PFSK-1 (cell line): Measurements from ENCODE around the gene KIF26B.

ENCODE experiments used
- FOXP2 ChIP-seq: optimal IDR thresholded peaks from 2 replicates; pipeline ENCODE3; 2011; ENCODE audit warnings: borderline replicate concordance, control low read depth, inconsistent platforms; ENCODE audit not compliant: insufficient read depth; ENCODE audit errors: extremely low read length, extremely low read depth
- POLR2AphosphoS5 ChIP-seq: IDR thresholded peaks from 2 replicates; pipeline ENCODE4 v1.6.1; 2012; ENCODE audit warnings: low read depth, mild to moderate bottlenecking, control low read depth, low read length, moderate library complexity
- SIN3A ChIP-seq: IDR thresholded peaks from 2 replicates; pipeline ENCODE4 v1.6.1; 2012; ENCODE audit warnings: mild to moderate bottlenecking, low read length, moderate library complexity, borderline replicate concordance; ENCODE audit not compliant: insufficient read depth
- TAF1 ChIP-seq: IDR thresholded peaks from 2 replicates; pipeline ENCODE4 v1.6.1; 2012; ENCODE audit warnings: low read length, control low read depth, borderline replicate concordance; ENCODE audit not compliant: insufficient read depth
- TF ChIP-seq, protein P1 (sequence below), 2 experiments: IDR thresholded peaks; 2 replicates each; pipeline versions ENCODE4 v1.6.1 to v1.8.0; 2011 to 2012; ENCODE audit warnings: low read depth in 2 of 2, low read length in 2 of 2, control low read depth in 1 of 2, inconsistent platforms in 1 of 2, mild to moderate bottlenecking in 1 of 2, moderate library complexity in 1 of 2; ENCODE audit not compliant: insufficient read depth in 1 of 2

The KIF26B gene

DNA sequence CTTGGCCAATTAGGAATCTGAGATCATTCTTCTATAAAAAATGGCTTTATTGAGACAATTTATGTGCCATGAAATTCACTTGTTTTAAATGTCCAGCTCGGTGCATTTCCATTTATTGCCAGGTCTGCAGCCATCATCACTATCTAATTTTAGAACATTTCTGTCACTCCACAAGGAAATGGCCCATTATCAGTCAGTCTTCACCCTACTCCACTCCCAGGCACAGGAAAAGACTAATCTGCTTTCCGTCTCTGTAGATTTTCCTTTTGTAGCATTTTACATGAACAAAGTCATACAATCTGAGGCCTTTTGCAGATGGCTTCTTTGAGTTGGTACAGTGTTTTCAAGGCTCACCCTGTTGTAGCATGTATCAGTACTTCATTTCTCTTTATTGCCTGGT is 27.2 kb downstream of the KIF26B start:
- TF ChIP-seq FOXP2 = no peak
- no peak for TF ChIP-seq SIN3A
- TF ChIP-seq TAF1 = no peak
- TF ChIP-seq POLR2AphosphoS5 = no peak
- TF ChIP-seq, protein P1, sequence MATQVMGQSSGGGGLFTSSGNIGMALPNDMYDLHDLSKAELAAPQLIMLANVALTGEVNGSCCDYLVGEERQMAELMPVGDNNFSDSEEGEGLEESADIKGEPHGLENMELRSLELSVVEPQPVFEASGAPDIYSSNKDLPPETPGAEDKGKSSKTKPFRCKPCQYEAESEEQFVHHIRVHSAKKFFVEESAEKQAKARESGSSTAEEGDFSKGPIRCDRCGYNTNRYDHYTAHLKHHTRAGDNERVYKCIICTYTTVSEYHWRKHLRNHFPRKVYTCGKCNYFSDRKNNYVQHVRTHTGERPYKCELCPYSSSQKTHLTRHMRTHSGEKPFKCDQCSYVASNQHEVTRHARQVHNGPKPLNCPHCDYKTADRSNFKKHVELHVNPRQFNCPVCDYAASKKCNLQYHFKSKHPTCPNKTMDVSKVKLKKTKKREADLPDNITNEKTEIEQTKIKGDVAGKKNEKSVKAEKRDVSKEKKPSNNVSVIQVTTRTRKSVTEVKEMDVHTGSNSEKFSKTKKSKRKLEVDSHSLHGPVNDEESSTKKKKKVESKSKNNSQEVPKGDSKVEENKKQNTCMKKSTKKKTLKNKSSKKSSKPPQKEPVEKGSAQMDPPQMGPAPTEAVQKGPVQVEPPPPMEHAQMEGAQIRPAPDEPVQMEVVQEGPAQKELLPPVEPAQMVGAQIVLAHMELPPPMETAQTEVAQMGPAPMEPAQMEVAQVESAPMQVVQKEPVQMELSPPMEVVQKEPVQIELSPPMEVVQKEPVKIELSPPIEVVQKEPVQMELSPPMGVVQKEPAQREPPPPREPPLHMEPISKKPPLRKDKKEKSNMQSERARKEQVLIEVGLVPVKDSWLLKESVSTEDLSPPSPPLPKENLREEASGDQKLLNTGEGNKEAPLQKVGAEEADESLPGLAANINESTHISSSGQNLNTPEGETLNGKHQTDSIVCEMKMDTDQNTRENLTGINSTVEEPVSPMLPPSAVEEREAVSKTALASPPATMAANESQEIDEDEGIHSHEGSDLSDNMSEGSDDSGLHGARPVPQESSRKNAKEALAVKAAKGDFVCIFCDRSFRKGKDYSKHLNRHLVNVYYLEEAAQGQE (IDR thresholded peaks at IDR 0.05; ENCODE audit: insufficient read depth in 1 of 2, low read depth in 2 of 2, low read length in 2 of 2) = no peak

DNA sequence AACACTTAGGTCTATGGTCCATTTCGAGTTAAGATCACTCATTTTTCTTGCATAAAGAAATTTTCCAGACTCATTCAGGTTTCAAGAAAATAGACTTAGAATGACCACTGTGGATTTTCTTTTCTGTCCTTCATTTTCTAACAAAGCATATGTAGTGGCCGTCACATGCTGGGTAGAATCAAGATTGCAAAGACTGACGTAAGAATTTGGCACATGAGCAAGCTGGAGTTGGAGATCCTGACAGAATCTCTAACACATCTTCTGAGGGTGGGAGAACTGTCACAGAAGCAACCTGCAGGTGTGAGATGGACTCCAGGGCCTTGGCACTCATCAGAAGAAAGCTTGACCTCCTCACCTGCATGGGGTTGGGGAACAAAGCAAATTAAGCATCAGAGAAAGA is 28.6 kb downstream of the KIF26B start:
- no peak for TF ChIP-seq POLR2AphosphoS5
- no peak for TF ChIP-seq TAF1
- no peak for TF ChIP-seq FOXP2
- TF ChIP-seq, protein P1 (IDR thresholded peaks at IDR 0.05; ENCODE audit: insufficient read depth in 1 of 2, low read depth in 2 of 2, low read length in 2 of 2) = no peak
- no peak for TF ChIP-seq SIN3A

GRCh38 chr1:245184779-245185178 is 30.0 kb downstream of the KIF26B start:
- TF ChIP-seq SIN3A = no peak
- TF ChIP-seq, protein P1 (IDR thresholded peaks at IDR 0.05; ENCODE audit: insufficient read depth in 1 of 2, low read depth in 2 of 2, low read length in 2 of 2) = no peak
- no peak for TF ChIP-seq FOXP2
- no peak for TF ChIP-seq POLR2AphosphoS5
- no peak for TF ChIP-seq TAF1

DNA sequence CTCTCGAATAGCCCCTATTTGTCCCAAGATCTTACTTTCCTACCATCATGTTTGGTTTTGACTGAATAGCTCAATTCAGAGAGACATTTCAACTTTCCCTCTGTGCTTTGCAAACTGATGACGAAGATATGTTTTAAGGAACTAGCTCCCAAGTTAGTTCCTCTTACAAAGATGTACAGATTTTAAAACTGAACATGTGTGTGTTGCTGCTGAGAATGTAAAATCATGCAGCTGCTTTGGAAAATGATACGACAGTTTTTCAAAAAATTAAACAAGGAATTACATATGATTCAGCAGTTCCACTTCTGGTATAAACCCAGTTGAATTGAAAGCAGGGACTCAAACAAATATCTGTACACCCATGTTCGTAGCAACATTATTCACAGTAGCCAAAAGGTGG is 33.6 kb downstream of the KIF26B start:
- TF ChIP-seq TAF1 = no peak
- TF ChIP-seq, protein P1 (IDR thresholded peaks at IDR 0.05; ENCODE audit: insufficient read depth in 1 of 2, low read depth in 2 of 2, low read length in 2 of 2) = no peak

- TF ChIP-seq, protein P1 (IDR thresholded peaks at IDR 0.05; ENCODE audit: insufficient read depth in 1 of 2, low read depth in 2 of 2, low read length in 2 of 2) = no peak
- TF ChIP-seq TAF1 = no peak
- TF ChIP-seq FOXP2 = no peak
- no peak for TF ChIP-seq POLR2AphosphoS5
- no peak for TF ChIP-seq SIN3A
These were observed 40.6 kb downstream of the KIF26B start for GRCh38 chr1:245195398-245195797.
